Measurements from ENCODE around the gene LLGL2.

Gene LLGL2

DNA sequence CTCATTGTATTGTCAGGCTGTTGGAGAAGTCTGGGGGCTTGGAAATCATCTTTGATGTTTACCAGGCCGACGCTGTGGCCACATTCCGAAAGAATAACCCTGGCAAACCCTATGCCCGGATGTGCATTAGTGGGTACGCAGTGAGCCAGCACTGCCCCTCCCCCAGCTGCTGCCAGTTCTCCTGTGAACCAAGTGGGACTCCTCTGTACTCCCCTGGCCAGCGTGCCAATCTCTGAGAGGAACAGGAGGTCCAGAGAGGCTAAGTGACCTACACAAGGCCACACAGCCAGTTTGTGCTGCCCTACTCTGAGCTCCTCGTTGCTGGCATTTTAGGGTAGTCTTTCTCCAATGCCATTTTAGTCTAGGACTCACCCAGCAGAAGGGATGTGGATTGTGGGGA is 1.9 kb upstream of the LLGL2 start:
- ChIA-PET POLR2A (no interaction called here), CTCF (interaction anchor here (0.5 to 1.2 kb wide), 4 partner anchors 7 to 49 kb away, joined by 3 to 4 read pairs (median 4); partner anchors contain the start of gene TSEN54)
- peaks cover 0 to 35% (median 20%) of the 10 kb centered on the region in 4 experiments for H3K36me3 ChIP-seq (ENCODE audit: control insufficient read depth in 4 of 4, insufficient read depth in 4 of 4, low read length in 3 of 4)
- no peak overlapping the region for H3K27ac ChIP-seq (ENCODE audit: insufficient read depth in 1 of 2, low read depth in 1 of 2, low read length in 2 of 2, poor library complexity in 1 of 2, severe bottlenecking in 2 of 2)
- 96% methylated on average over 6 of the region's 7 CpGs for WGBS (ENCODE audit: insufficient coverage)
- H3K9me3 ChIP-seq (ENCODE audit: control extremely low read depth in 1 of 5, control insufficient read depth in 4 of 5, insufficient read depth in 2 of 5, low read depth in 1 of 5, low read length in 4 of 5) = no peaks in the 10 kb centered on the region
- H3K4me3 ChIP-seq (ENCODE audit: control insufficient read depth in 1 of 7, extremely low read depth in 1 of 7, insufficient read depth in 4 of 7, low read depth in 2 of 7, low read length in 6 of 7) = no peak overlapping the region
- no peak for DNase-seq
- H3K27me3 ChIP-seq (replicated peaks in 2 of 5; ENCODE audit: control insufficient read depth in 4 of 5, insufficient read depth in 5 of 5, low read length in 4 of 5) = peaks cover 0 to 12% (median 0%) of the 10 kb centered on the region in 5 experiments
- H3K4me1 ChIP-seq (ENCODE audit: control extremely low read depth in 1 of 4, control insufficient read depth in 4 of 4, insufficient read depth in 4 of 4, low read length in 3 of 4) = peaks cover 3 to 27% (median 25%) of the 10 kb centered on the region in 4 experiments

GRCh38 chr17:75524269-75524969 is 1.1 kb upstream of the LLGL2 start:
- Histone ChIP-seq H3K36me3 (ENCODE audit: control insufficient read depth in 4 of 4, insufficient read depth in 4 of 4, low read length in 3 of 4) (peaks cover 0 to 30% (median 18%) of the 10 kb centered on the region in 4 experiments), H3K4me1 (ENCODE audit: control extremely low read depth in 1 of 4, control insufficient read depth in 4 of 4, insufficient read depth in 4 of 4, low read length in 3 of 4) (peaks cover 0 to 20% (median 19%) of the 10 kb centered on the region in 4 experiments), H3K27me3 (replicated peaks in 2 of 5; ENCODE audit: control insufficient read depth in 4 of 5, insufficient read depth in 5 of 5, low read length in 4 of 5) (peaks cover 0 to 12% (median 0%) of the 10 kb centered on the region in 5 experiments), H3K4me3 (ENCODE audit: control insufficient read depth in 1 of 7, extremely low read depth in 1 of 7, insufficient read depth in 4 of 7, low read depth in 2 of 7, low read length in 6 of 7) (peak overlapping the region in 5 of 7 experiments; percentile 64 to 82 (median 65)), H3K27ac (ENCODE audit: insufficient read depth in 1 of 2, low read depth in 1 of 2, low read length in 2 of 2, poor library complexity in 1 of 2, severe bottlenecking in 2 of 2) (no peak overlapping the region), H3K9me3 (ENCODE audit: control extremely low read depth in 1 of 5, control insufficient read depth in 4 of 5, insufficient read depth in 2 of 5, low read depth in 1 of 5, low read length in 4 of 5) (no peaks in the 10 kb centered on the region)
- WGBS (ENCODE audit: insufficient coverage) = 26% methylated on average over 22 of the region's 24 CpGs
- ChIA-PET CTCF (interaction anchor here (0.5 to 1.2 kb wide), 7 partner anchors 8 to 262 kb away, joined by 3 to 6 read pairs (median 3); partner anchors contain the start of gene TSEN54), POLR2A (interaction anchor here (0.8 to 2.3 kb wide), 4 partner anchors 8 to 67 kb away, joined by 3 to 8 read pairs (median 4); partner anchors contain the start of gene TSEN54)
- DNase-seq = peak in 2 of 3 donors; percentile 52 to 62

GRCh38 chr17:75525806-75526554 is 483 bp downstream of the LLGL2 start:
- 3% methylated on average over 44 of the region's 60 CpGs for WGBS (ENCODE audit: insufficient coverage)
- peaks cover 0 to 12% (median 0%) of the 10 kb centered on the region in 5 experiments for H3K27me3 ChIP-seq (replicated peaks in 2 of 5; ENCODE audit: control insufficient read depth in 4 of 5, insufficient read depth in 5 of 5, low read length in 4 of 5)
- DNase-seq = peak in 1 of 3 donors; percentile 33

DNA sequence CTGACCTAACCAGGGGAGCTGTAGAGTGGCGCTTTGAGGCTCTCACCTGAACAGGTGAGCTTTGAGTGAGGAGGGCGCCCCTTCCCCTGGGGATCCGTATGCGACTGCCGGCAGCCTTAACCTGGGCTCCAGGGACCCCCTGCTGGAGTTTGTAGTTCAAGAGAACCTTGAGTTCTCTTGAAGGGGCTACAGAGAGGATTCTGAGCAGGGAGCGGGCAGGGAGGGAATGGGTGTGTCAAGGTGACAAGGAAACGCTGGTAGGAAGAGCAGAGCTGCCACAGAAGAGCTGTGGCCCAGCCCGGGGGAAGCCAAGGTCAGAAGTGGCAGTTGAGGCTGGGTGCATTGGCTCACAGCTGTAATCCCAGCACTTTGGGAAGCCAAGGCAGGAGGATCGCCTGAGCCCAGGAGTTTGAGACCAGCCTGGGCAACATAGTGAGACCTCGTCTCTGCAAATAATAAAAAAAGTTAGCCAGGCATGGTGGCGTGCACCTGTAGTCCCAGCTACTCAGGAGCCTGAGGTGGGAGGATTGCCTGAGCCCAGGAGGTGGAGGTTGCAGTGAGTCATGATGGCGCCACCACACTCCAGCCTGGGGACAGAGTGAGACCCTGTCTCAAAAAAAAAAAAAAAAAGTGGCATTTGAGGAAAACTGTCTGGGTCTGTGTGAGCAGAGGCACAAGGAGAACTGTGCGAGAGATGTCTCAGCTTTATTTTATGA is 1.2 kb downstream of the LLGL2 start:
- Histone ChIP-seq H3K4me1 (ENCODE audit: control extremely low read depth in 1 of 4, control insufficient read depth in 4 of 4, insufficient read depth in 4 of 4, low read length in 3 of 4) (peaks cover 0 to 20% (median 19%) of the 10 kb centered on the region in 4 experiments), H3K9me3 (ENCODE audit: control extremely low read depth in 1 of 5, control insufficient read depth in 4 of 5, insufficient read depth in 2 of 5, low read depth in 1 of 5, low read length in 4 of 5) (no peaks in the 10 kb centered on the region), H3K36me3 (ENCODE audit: control insufficient read depth in 4 of 4, insufficient read depth in 4 of 4, low read length in 3 of 4) (peaks cover 0 to 22% (median 11%) of the 10 kb centered on the region in 4 experiments), H3K27me3 (replicated peaks in 2 of 5; ENCODE audit: control insufficient read depth in 4 of 5, insufficient read depth in 5 of 5, low read length in 4 of 5) (peaks cover 0 to 12% (median 0%) of the 10 kb centered on the region in 5 experiments), H3K27ac (ENCODE audit: insufficient read depth in 1 of 2, low read depth in 1 of 2, low read length in 2 of 2, poor library complexity in 1 of 2, severe bottlenecking in 2 of 2) (no peak overlapping the region), H3K4me3 (ENCODE audit: control insufficient read depth in 1 of 7, extremely low read depth in 1 of 7, insufficient read depth in 4 of 7, low read depth in 2 of 7, low read length in 6 of 7) (peak overlapping the region in 6 of 7 experiments; percentile 27 to 82 (median 64))
- CTCF ChIA-PET = interaction anchor here (0.6 to 1.6 kb wide), 6 partner anchors 10 to 211 kb away, joined by 3 to 4 read pairs (median 3); partner anchors contain the start of gene TSEN54
- POLR2A ChIA-PET = interaction anchor here (2.3 kb wide), 1 partner anchor 10 kb away, joined by 8 read pairs; the partner anchor contains the start of gene TSEN54
- WGBS (ENCODE audit: insufficient coverage) = 84% methylated on average over 9 of the region's 13 CpGs
- peak in 1 of 3 donors; percentile 6 for DNase-seq

More at GRCh38 chr17:75525806-75526554, 483 bp downstream of the LLGL2 start:
- POLR2A ChIA-PET = interaction anchor here (1.0 to 2.3 kb wide), 4 partner anchors 10 to 65 kb away, joined by 4 to 8 read pairs (median 5); partner anchors contain the start of gene TSEN54
- Histone ChIP-seq H3K27ac (ENCODE audit: insufficient read depth in 1 of 2, low read depth in 1 of 2, low read length in 2 of 2, poor library complexity in 1 of 2, severe bottlenecking in 2 of 2) (no peak overlapping the region), H3K4me3 (ENCODE audit: control insufficient read depth in 1 of 7, extremely low read depth in 1 of 7, insufficient read depth in 4 of 7, low read depth in 2 of 7, low read length in 6 of 7) (peak overlapping the region; percentile 60 to 82 (median 65)), H3K4me1 (ENCODE audit: control extremely low read depth in 1 of 4, control insufficient read depth in 4 of 4, insufficient read depth in 4 of 4, low read length in 3 of 4) (peaks cover 0 to 20% (median 19%) of the 10 kb centered on the region in 4 experiments), H3K36me3 (ENCODE audit: control insufficient read depth in 4 of 4, insufficient read depth in 4 of 4, low read length in 3 of 4) (peaks cover 0 to 29% (median 13%) of the 10 kb centered on the region in 4 experiments), H3K9me3 (ENCODE audit: control extremely low read depth in 1 of 5, control insufficient read depth in 4 of 5, insufficient read depth in 2 of 5, low read depth in 1 of 5, low read length in 4 of 5) (no peaks in the 10 kb centered on the region)
- CTCF ChIA-PET = interaction anchor here (0.9 to 1.6 kb wide), 11 partner anchors 9 to 264 kb away, joined by 3 to 6 read pairs (median 3); partner anchors contain the start of gene TSEN54

GRCh38 chr17:75530837-75531720 is 5.6 kb downstream of the LLGL2 start:
- H3K27me3 ChIP-seq (replicated peaks in 2 of 5; ENCODE audit: control insufficient read depth in 4 of 5, insufficient read depth in 5 of 5, low read length in 4 of 5) = peaks cover 0 to 11% (median 0%) of the 10 kb centered on the region in 5 experiments
- H3K36me3 ChIP-seq (ENCODE audit: control insufficient read depth in 4 of 4, insufficient read depth in 4 of 4, low read length in 3 of 4) = no peaks in the 10 kb centered on the region
- H3K4me1 ChIP-seq (ENCODE audit: control extremely low read depth in 1 of 4, control insufficient read depth in 4 of 4, insufficient read depth in 4 of 4, low read length in 3 of 4) = peaks cover 0 to 24% (median 21%) of the 10 kb centered on the region in 4 experiments
- H3K4me3 ChIP-seq (ENCODE audit: control insufficient read depth in 1 of 7, extremely low read depth in 1 of 7, insufficient read depth in 4 of 7, low read depth in 2 of 7, low read length in 6 of 7) = no peak overlapping the region
- no peaks in the 10 kb centered on the region for H3K9me3 ChIP-seq (ENCODE audit: control extremely low read depth in 1 of 5, control insufficient read depth in 4 of 5, insufficient read depth in 2 of 5, low read depth in 1 of 5, low read length in 4 of 5)
- H3K27ac ChIP-seq (ENCODE audit: insufficient read depth in 1 of 2, low read depth in 1 of 2, low read length in 2 of 2, poor library complexity in 1 of 2, severe bottlenecking in 2 of 2) = no peak overlapping the region
- ChIA-PET POLR2A (no interaction called here), CTCF (interaction anchor here (1.2 kb wide), 1 partner anchor 13 kb away, joined by 3 read pairs; no protein-coding TSS in a partner anchor)
- 95% methylated on average over 17 of the region's 19 CpGs for WGBS (ENCODE audit: insufficient coverage)
- DNase-seq = no peak

GRCh38 chr17:75531721-75532072 is 6.2 kb downstream of the LLGL2 start:
- ChIA-PET CTCF (interaction anchor here (1.2 kb wide), 1 partner anchor 13 kb away, joined by 3 read pairs; no protein-coding TSS in a partner anchor), POLR2A (no interaction called here)
- H3K4me3 ChIP-seq (ENCODE audit: control insufficient read depth in 1 of 7, extremely low read depth in 1 of 7, insufficient read depth in 4 of 7, low read depth in 2 of 7, low read length in 6 of 7) = no peak overlapping the region
- 96% methylated on average over 5 of the region's 7 CpGs for WGBS (ENCODE audit: insufficient coverage)
- H3K9me3 ChIP-seq (ENCODE audit: control extremely low read depth in 1 of 5, control insufficient read depth in 4 of 5, insufficient read depth in 2 of 5, low read depth in 1 of 5, low read length in 4 of 5) = no peaks in the 10 kb centered on the region
- H3K27ac ChIP-seq (ENCODE audit: insufficient read depth in 1 of 2, low read depth in 1 of 2, low read length in 2 of 2, poor library complexity in 1 of 2, severe bottlenecking in 2 of 2) = no peak overlapping the region
- H3K4me1 ChIP-seq (ENCODE audit: control extremely low read depth in 1 of 4, control insufficient read depth in 4 of 4, insufficient read depth in 4 of 4, low read length in 3 of 4) = peaks cover 0 to 19% (median 15%) of the 10 kb centered on the region in 4 experiments
- H3K36me3 ChIP-seq (ENCODE audit: control insufficient read depth in 4 of 4, insufficient read depth in 4 of 4, low read length in 3 of 4) = no peaks in the 10 kb centered on the region
- DNase-seq = no peak
- peaks cover 0 to 5% (median 0%) of the 10 kb centered on the region in 5 experiments for H3K27me3 ChIP-seq (replicated peaks in 2 of 5; ENCODE audit: control insufficient read depth in 4 of 5, insufficient read depth in 5 of 5, low read length in 4 of 5)

Data from common myeloid progenitor, CD34-positive (primary cell).